Measurements from ENCODE around the gene SELENON.

SELENON gene

DNA sequence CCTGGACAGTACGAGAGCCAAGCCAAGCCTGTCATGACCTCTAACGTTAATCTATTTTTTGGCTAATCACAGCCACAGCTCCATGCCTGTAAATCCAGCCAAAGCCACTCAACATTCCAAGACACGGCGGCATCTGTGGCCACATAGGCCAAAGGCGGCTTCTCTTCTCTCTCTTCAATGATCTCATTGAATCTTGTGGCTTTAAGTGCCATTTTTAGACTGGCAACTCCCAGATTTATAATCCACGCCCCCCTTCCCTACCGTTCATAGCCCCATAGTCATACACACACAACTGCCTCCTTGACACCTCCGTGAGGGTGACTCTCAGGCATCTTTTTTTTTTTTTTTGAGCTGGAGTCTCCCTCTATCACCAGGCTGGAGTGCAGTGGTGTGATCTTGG lies 5.7 kb upstream of the SELENON start:
- no peak for DNase-seq

- DNase-seq = no peak
Measured at GRCh38 chr1:25795211-25795610, 4.8 kb upstream of the SELENON start.

DNA sequence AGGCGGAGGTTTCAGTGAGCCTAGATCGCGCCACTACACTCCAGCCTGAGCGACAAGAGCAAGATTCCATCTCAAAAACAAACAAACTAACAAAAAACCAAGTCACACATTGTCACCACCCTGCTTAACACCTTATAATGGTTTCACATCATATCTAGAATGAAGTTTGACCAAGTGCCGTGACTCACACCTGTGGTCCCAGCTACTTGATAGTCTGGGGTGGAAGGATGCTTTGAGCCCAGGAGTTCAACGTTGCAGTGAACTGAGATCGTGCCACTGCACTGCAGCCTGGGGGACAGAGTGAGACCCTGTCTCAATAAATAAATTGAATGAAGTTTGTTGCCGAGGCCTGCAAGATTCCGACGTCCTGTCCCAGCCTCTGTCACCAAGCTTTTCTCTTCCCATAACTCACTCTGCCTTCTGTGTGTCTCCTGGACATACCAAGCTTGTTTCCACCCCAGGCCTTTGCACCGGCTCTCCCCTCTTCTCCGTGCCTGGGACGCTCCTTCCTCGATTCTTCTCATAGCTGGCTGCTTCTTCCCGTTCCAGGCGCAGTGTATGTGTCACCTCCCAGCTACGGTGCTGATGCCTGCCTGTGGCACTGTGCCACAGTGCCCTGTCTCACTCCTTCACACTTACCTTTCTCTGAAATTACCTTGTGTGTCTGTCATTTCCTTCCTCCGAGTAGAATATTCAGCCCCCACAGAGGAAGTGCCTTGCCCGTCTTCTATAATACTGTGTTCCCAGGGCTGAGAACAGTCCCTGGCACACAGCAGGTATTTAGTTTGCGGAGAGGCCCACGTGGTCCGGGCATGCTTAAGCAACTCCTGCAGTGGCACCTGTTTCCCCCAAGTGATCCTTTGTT lies 3.8 kb upstream of the SELENON start:
- no peak for DNase-seq

GRCh38 chr1:25796811-25797458 lies 3.1 kb upstream of the SELENON start:
- DNase-seq = peak; percentile 55

DNA sequence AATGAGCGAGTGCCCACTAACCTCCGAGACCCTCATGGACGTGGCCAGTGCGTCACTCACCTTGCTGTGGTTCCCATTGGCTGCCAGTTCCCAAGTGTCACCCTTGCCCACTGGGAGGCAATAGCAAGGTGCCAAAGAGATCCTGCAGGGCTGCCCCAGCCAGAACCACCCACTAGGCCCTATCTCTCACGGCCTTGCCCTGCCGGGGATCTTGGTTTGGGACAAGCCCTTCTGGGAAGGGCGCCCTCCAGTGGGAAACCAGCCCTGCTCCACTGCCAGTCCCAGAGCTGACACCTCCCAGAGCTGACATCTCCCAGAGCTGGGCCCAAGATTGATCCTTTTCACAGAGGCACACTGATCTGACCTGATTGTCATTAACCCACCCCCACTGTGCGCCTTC lies 2.1 kb upstream of the SELENON start:
- DNase-seq = no peak

DNA sequence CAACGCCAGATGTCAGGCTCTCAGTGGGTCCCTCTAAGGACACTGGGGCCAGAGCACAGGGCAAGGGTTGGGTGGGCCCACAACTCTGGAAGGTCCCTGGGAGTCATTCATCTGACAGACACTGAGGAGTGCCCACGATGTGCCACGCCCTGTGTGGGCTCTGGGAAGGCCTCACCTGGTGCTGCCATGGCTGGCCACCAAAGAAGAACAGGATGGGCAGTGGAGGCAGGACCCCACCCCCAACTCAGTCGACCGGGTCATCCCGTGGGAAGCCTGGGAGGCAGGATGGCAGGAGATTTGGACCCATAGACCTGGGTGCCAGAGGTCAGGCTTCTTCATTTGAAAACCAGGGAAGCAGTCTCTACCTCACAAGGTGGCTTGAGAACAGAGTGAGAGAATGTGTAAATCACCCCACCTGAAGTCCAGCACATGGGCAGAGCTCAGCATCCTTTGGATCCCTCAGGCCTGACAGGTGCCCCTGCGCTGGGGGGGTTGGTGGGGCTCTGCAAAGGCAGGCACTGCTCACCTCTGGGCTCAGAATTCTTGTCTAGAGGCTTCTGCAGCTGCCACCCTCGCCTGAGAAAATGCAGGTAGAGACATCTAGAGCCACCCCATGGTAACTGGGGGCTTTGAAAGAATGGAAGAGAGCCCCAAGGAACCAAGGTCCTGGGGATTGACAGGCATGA lies 1.2 kb upstream of the SELENON start:
- no peak for DNase-seq

GRCh38 chr1:25799352-25799934 lies 550 bp upstream of the SELENON start:
- DNase-seq = no peak

DNA sequence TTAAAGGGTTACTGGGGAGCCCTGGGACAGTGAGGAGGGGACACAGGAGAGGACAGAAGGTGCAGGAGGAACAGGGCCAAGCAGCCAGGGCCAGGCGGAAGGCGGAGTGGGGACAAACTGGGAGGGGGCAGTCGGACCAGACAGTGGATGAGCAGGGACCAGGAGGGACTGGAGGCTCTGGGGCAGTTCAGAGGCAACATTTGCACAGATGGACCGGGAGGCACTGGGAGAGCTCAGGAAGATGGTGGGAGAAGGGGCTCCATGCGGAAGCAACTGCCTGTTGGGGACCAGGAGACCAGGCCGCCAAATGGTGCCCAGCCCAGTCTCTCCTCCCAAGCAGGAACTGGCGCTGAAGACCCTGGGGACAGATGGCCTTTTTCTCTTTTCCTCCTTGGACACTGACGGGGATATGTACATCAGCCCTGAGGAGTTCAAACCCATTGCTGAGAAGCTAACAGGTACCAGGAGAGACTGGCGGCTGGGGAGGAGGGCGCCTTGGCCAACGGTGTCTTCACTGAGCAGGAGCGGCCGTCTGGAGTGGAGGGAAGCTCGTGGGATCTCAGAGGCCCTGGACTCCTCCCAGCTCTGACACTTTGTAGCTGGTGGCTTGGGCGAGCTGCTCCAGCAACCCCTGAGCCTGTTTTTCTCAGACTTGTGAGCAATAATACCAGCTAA lies 847 bp downstream of the SELENON start:
- no peak for DNase-seq

DNA sequence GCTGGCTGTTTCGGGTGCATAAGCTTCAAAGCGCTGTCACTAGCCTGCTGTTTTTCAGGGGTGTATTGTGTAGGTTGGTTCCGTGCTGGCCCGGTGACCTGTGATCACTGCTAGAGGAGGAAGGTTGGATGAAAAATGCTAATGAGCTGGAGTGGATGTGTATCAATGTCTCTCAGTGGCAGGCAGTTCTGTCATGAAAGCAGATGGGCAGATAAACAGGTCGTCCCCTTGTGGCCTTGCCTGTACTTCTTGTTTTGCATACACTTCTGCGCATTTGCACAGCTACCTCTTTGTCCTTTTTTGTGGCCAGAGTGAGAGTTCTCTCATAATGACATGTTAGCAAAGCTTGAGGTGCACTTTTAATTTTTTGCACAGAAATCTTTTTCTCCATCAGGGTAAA lies 2.9 kb downstream of the SELENON start:
- DNase-seq = no peak

DNA sequence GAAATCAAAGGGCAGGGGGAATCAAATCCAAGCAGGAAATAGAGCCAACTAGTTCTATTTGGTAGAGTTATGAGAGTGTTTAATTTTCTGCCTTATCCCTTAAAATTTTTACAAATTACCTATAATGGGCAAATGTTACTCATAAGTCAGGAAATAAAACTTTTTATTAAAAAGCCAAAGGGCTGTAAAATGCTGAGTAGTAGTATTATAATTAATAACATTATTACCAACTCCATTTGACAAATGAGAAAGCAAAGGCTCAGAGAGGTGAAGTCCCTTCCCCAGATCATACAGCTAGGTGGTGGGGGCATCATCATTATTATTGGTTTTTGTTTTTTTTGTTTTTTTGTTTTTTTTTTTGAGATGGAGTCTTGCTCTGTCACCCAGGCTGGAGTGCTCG lies 3.4 kb downstream of the SELENON start:
- DNase-seq = no peak

- no peak for DNase-seq
Measured at GRCh38 chr1:25804244-25804963, 4.4 kb downstream of the SELENON start.

GRCh38 chr1:25804964-25805862 lies 5.2 kb downstream of the SELENON start:
- no peak for DNase-seq

- DNase-seq = no peak
Measured at GRCh38 chr1:25805863-25806225, 5.9 kb downstream of the SELENON start.

- DNase-seq = no peak
Measured at GRCh38 chr1:25806418-25806817, 6.4 kb downstream of the SELENON start.

DNA sequence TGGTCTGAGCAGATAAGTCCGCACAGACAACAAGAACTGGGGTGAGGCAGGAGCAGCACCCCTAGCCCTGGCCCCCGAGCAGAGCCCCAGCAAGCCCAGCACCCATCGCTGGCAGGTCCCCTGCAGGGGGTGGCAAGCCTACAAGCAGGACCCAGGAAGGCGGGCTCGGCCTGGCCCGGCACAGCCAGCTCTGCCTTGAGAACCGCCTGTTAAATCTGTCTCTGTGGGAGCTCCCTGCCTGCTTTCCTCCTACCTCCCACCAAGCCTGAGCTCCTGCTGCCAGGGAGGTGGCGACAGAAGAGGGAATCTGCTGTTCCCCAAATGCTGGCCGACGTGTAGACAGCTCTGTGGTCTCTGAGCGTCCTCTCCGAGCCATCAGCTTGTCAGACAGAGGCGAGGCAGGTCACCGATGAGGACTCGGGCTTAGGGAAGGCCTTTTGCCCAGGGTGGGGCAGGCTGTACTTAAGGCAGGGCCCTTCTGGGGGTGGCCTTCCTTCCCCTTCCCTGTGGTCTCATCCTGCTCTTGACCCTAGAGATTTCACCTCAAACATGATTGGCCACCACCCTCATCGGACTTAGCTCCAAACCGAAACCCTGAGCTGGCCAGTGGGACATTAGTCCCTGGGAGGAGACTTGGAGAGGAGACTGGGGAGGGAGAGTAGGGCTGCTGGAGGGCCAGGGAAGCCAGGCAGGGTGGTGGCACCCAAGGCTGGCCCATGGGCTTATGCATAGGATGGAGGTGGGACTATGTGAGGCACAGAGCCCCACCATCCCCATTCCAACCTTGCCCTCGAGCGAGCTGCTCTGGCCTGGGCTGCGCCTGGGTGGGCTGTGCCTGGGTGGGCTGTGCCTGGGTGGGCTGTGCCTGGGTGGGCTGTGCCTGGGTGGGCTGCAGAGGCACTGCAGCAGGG lies 7.7 kb downstream of the SELENON start:
- DNase-seq = no peak

DNA sequence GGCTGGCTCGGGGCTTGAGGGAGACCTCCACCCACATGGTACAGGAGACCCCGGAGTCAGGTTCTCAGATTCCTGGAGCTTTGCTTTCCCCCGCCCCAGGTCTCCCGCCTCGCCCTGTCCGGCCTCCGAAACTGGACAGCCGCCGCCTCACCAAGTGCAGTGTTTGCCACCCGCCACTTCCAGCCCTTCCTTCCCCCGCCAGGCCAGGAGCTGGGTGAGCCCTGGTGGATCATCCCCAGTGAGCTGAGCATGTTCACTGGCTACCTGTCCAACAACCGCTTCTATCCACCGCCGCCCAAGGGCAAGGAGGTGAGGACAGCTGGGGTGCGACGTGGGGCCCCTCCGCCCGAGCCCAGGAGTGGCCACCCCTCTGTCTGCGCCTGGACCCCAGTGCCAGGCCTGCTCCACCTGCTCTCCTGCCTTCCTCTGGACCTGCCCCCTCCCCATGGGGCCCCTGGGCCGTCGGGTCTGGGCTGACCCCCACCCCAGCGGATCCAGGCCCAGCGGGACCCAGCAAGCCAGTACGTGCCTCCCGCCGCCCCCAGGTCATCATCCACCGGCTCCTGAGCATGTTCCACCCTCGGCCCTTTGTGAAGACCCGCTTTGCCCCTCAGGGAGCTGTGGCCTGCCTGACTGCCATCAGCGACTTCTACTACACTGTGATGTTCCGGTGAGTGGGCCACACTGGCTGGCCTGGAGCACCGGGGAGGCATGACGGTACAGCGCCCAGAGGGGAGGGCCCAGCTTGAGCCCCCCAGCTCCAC lies 8.7 kb downstream of the SELENON start:
- DNase-seq = no peak

DNA sequence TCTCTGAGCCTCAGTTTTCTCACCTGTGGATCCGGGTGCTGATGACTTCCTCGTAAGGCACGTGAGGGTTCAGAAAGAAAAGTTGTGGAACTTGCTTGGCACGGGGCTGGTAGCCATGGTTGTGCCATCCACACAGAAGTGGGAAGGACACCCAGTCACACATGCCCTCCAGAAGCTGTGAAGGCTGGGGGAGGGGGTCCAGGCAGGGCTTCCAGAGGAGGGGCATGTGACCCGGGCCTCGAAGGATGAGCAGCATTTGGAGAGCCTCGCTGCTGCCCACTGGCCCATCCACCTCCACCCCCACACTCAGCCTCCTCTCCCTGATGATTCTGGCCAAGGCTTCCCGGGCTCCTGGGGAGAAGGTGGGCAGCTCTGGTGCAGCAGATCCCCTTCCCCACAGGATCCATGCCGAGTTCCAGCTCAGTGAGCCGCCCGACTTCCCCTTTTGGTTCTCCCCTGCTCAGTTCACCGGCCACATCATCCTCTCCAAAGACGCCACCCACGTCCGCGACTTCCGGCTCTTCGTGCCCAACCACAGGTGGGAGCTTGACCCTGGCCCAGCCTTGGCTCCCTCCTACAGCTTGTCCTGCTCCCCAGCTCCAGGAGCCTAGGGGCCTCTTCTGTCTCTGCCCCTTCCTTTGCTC lies 9.4 kb downstream of the SELENON start:
- DNase-seq = no peak

- no peak for DNase-seq
Measured at GRCh38 chr1:25809929-25810328, 9.9 kb downstream of the SELENON start.

Data from HCEC 1CT (cell line).